ENCODE data around the gene GATA5.

GATA5 gene

DNA sequence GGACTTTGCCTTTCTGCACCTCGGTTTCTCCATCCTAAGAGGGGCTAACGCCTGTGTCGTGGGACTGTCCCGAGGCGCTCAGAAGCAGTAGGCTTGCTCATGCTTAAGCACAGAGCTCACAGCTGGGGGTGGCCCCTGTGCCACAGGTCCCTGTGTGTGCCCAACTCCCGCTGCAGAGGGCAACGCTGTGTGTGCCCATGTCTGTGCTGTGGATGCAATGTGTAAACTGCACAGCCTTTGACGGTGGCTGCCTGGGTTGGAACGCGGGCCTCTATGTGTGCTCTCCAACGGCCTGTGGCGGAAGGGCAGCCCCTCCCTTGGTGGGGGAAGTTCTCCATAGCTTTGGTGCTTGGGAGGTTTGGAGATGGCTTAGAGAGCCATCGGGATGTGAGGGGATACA, 10.7 kb upstream of the GATA5 start:
- no peak for DNase-seq

DNA sequence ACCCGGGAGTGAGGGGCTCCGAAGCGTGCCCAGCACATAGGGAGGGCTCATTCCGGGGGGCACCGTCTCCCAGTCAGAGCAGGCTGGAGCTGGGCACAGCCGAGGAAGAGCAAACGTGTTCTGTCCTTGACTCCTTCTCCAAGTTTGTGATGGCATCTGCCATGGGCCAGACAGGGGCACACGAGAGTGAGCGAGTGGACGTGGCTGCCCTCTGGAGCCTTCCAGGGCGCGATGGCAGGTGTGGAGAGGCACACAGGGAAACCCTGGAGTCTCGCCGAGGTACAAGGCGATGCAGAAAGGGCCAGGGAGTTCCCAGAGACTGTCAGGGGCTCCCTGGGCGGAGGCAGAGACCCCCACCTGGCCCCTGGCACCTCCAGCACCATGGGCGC, 9.9 kb upstream of the GATA5 start:
- DNase-seq: no peak

DNA sequence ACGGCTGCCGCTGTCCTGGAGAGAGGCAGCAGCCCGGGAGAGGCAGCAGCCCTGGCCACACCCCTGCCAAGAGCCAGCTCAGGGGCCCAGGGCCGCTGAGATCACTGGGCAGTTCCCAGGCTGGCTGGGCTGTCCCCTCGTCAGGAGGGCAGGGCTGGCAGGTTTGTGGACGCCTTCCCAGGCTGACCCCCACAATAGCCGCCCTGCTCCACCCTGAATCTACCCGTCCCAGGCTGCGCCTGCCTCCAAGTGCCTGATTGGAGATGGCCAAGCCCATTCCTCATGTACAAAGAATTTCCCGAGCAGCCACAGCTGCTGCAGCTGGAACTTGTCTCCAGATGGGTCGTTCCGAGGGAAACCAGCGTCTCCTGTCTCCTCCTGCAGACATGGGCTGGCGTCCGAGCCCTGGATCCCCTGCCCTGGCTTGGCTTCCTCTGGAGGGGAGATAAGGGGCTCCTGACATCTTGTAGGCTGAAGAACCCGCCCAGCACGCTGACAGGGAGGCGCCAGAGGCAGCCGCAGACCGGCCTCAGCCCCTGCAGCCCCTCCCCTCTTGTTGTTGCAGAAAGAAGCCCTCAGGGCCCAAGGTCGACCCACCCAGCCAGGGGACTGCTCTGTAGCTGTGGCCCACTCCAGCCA, 9.4 kb upstream of the GATA5 start:
- DNase-seq: no peak

DNA sequence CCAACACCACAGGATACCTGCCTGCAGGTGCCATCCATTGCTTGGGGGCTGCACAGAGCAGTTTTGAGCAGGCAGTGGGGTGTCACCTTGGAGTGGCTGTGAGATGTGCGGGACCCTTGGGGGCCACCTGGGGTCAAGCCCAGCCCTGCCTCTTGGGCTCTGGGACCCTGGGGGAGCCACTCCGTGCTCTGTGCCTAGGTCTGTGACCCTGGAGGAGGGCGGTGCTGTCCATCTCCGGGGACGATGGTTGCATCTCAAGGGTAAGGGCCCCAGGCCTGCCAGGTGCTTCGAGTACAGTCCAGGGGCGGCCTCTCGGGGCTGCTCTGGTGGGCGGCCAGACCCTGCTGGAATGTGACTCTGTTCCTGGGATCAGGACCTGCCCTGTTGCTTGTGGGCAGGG, 8.7 kb upstream of the GATA5 start:
- no peak for DNase-seq

DNA sequence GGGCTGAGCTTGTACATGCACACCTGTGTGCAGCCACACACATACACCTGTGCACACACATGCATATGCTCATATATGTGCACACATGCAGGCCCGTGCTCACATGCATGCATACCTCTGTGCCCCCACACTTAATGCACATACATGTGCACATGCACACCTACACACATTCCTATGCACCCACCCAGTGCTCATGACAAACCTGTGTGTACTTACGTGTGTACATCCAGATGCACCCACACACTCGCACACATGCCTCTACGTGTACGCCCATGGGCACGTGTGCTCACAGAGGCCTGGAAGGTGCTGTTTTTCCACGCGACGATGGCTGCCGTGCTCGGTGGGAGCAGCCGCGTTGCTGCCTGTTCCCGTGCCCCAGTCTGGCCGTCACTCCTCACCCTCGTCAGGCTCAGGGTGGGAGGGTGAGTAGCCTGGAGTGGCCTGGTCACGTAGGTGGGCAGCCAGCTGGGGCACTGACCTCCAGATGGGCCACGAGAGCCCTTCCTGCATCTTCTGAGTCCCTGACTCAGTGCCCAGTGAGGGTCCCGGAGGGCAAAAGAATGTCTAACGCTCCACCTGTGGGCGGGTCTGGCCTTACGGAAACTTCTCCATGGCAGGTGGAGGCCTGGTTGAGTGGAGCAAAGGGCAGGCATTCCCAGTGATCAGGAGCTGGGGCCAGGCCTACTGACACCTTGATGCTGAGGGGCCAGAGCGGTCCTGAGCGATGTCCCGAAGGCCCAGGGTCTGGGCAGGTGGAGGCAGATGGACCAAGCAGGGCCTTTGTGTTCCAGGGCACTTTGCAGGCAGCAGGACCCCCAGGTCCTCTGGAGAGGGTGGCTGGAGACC, 8.0 kb upstream of the GATA5 start:
- DNase-seq: no peak

DNA sequence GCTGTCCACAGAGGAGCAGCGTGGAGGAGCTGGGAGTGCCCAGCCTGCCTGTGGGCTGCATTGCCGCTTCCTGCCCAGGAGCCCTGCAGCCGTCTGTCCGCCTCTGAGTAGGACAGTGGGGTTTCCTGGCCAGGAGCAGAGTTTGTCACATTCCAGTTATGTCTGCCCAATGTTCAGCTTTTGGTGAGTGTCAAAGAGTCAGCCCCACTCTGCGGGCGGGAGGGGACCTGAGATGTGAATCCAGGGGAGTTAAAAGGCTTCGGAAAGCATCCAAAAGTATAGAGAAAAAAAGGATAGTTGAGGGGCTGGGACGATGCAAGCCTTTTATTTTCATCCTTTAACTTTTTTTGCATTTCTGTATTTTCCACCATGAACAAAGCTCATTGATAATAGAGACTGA, 7.2 kb upstream of the GATA5 start:
- DNase-seq: no peak

DNA sequence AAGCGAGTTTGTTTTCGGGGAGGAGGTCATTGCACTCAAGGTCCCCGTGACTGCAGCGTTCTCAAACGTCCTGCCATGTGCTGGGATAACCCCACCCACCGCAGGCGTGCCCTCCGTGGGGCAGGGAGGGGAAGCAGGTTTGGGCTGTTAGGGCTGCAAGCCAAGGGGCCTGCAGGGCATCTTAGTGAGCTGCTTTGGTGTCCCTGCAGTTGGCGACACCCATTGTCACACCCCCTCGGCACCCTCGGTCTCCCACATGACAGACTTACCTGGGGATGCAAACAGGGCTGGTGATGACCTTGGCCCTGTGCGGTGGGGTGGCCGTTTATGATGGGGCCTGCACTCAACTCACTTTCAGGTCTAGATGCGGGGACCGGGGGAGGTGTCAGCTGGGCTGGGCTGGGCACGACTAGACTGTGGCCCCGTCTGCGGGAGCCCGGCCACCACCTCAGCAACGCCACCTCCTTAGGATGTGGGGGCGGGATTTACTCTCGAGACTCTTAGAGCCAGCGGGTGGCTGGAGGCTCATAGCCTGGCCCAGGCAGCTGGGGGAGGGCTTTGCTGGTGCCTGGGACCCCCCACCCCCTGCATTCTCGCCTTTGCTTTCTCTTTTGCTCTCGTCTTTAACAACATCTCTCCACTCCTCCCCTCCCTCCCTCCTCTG, 6.5 kb upstream of the GATA5 start:
- no peak for DNase-seq

DNA sequence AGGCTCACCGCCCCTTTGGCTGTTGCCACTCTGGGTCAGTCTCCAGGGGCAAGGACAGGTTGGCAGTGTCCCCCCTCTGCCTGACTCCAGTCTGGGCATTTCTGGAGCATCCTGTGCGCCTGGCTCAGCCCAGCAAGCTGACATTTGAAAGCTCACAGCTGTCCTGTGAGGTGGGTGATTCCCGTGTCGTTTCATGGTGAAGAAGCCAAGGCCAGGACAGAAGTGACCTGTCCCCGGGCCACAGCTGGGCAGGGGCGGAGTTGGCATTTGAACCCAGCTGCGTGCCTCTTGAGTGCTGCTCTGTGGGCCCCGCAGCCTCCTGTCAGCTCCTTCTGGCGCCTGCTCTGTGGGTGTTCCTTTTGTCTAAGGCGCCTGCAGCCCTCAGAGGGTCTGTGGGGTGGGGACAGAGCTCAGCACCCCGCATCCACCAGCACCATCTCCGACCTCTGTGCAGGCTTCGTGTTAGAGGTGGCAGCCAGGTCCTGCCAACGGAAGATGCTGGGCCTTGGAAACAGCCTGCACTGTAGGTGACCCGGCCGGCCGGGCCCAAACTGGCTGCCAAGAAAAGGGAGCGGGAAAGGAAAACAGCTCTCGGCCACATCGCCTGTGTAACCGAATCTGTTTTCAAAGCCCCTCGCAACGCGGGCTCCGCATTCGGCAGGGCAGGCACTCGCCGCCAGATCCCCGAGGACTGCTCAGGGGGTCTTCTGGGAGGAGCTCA, 5.8 kb upstream of the GATA5 start:
- no peak for DNase-seq

DNA sequence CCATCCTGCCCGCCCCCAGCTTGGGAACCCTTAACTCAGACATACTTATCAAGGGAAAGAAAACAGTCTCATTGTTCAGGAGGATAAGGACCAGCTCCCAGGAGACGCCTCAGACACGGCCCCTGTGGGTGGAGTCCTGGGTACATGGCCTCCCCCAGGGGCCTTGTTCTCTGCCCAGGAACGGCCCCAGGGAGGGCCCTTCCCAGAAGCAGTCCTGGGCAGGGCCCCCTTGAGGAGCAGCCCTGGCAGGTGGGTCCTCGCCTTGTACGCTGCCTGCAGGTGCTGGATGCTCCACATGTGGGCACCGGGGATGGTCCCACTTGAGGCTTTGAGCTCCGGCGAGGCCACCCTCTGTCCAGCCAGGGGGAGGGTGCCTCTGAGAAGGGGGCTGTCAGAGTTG, 4.5 kb upstream of the GATA5 start:
- DNase-seq: no peak

DNA sequence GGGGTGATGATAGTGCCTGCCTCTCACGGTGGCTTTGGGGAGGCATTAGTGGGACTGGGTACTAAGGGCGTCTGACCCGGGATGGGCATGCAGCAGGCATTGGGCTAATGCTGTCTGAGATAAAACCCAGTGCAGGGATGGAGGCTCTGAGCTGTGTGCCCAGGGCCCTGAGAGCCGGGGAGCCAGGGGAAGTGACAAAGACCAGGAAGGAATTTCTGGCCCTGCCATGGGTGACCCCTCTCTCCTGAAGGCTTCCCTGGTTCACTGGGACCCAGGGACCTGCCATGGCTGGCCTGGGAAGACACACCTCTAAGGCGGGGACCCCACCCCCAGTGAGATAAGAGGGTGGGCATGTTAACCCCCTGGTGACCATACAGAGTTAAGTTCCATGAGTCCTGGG, 3.9 kb upstream of the GATA5 start:
- DNase-seq: no peak

DNA sequence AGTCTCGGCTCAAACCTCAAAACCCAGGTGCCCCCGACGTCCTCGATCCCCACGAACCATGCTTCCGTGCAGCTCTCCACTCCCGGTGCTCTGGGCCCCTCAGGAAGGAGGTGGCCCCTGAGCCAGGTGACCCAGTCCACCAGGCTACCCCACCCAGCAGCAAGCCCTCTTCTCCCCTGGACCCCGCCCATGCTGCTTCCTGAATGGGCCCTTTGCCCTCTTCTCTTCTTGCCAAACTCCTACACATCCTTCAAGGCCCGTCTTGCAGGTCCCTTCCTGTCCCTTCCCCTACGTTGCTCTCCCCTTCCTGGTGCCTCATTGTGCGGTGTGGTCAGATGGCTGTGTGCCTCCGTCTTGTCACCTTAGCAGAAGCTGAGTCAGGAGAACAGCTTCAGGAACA, 3.4 kb upstream of the GATA5 start:
- DNase-seq: no peak

DNA sequence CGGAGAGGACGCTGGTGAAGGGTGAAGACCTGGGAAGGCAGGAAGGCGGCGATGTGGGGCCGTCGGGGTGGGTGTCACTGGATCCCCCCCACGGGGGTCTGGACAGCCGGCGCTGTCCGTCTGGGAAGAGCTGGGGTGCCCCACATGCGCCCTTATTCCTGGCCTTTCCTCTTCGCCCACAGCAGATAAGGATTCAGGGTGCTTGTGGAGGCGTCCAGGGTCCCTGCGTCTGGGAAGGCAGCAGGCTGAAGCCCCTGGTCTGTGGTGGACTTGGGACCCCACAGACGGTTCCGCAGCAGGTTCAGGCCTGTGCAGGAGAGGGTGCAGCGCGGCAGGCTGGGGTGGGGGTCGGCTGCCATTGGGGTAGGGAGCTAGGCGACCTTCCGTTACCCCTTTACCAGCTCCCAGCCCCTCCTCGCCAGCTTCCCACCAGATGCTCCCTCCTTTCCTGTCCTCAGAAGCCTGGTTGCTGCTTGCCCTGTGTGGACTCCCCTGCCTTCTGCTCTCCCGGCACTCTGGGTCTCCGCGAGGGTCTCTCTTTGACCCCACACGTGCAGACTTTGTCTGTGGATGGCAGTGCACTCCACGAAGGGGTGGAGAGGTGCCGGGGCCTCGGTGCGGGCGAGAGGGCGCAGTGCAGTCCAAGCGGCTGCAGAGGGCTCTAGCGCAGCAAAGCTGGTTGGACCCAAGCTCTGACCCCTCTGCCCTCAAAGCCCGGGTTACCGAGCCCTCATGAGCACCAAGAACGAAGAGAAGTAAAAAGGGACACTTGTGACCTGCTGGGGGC, 2.1 kb upstream of the GATA5 start:
- no peak for DNase-seq

DNA sequence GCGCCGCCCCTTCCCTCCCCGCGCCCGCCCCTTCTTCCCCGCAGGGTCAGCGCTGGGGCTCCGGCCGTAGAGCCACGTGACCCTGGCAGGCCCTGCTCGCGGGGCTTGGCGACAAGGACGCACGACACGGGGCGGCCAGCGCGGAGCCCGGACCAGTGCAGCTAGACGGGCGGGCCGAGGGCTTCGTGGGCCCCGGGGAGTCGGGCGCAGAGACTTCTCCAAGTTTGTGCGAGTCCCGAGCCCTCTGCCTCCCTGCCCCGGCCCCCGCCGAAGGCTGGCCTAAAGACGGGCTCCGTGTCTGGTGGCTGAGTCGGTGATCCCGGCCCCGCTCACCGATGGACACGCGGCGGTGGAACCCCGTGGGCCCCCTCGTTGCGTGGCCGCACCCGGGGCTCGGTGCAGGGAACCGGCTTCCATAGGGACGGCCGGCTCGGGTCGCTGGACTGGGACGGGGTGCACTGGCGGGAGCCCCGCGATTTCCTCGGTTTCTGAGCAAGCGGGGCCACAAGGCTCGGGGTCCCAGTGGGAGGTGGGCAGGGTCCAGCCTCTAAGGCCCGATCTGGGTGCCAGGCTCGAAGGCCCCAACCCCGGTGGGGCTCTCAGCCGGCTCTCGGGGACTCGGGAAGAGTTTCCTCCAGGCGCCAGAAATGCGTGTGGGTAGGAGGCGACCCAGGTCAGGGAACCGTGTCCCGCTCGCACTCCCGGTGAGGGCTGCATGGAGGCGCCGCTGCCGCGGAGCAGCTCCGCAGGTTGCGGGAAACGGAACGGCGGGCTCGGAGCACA, 452 bp upstream of the GATA5 start:
- DNase-seq: no peak

DNA sequence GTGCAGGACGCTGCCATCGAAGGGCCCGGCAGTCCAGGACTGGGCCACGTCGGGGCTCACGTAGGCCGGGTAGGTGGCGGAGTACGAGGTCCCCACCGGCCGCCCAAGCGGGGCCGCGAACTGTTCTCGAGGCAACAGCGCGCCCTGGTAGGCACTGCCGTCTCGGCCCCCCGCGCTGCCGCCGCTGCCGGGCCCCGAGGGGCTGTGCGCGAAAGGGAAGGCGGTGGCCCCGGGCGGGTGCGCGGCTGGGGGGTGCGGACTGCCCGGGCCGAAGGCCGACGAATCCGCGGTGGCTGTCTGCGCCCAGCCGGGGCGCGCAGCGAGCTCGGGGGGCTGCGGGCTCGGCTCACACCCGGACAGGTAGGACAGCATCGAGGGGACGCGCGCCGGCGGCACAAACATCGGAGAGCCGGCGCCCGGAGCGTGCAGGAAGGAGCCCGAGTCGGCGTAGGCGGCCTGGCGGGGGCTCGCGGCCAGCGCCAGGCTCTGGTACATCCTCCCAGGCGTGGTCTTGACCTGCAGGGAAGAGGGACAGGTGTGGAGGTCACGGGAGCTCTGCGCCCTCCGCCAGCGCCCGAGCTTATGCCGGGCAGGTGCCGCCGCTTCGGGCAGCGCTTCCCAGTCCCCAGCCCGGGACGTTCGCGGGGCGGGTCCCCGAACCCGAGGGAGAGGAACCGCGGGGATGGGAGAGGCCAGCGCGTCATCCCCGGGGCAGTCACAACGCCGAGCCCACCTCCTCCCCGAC, 596 bp downstream of the GATA5 start:
- DNase-seq: no peak

DNA sequence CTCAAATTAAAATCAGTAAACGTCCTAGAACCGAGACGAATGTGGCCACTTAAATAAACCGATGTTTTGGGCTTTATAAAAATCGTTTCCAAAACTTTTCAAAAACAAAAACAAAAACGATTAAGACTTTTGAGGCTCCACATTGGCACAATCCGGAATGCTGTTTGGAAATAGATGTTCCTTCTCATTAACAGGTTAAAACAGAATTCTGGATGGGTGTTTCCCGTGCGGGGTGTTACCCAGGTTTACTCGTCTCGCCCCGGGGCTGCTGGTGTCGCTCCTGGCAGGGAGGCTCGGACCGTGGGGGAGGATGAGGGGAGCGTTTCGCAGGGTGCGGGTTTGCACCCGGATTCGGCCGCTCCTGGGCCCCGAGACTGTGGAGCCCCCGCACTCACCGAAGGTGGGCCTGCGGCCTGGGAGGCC, 1.2 kb downstream of the GATA5 start:
- DNase-seq: no peak

DNA sequence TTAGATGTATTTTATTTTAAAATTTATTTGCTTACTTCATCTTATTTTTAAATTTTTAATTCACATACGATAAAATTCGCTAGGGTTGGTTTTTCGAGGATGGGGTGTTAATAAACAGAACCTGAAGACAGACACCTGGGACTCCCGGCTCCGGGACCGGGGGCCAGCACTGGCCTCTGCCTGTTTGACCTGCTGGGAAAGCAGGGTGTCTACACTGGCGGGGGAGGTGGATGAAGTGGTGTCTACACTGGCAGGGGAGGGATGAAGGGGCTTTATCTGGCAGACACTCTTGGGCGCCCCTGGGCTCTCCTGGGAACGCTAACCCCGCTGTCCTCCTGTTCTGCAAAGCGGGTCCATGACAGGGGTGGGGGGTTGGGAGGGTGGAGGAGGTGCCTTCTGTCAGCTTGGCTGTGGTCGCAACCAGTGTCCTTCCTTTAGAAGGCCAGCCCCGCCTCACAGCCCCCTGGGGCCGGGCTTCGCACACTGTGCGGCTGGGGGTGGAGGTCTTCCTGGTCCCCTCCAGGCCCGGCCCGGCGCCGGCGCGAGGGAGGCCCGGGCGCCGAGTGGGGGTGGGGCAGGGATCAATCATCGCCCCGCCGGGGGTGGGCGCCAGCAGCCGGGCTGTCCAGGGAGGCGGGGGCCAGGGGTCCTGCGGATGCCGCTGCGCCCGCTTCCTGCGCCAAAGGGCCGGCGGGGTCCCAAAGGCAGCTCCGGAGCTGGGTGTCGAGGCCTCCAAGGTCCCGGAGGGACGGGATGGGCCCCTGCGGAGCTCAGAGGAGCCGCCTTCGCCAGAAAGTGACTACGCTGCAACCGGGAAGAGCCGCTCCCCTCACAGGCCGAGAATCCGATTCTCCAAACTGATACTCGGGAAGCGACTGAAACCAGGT, 1.8 kb downstream of the GATA5 start:
- no peak for DNase-seq

DNA sequence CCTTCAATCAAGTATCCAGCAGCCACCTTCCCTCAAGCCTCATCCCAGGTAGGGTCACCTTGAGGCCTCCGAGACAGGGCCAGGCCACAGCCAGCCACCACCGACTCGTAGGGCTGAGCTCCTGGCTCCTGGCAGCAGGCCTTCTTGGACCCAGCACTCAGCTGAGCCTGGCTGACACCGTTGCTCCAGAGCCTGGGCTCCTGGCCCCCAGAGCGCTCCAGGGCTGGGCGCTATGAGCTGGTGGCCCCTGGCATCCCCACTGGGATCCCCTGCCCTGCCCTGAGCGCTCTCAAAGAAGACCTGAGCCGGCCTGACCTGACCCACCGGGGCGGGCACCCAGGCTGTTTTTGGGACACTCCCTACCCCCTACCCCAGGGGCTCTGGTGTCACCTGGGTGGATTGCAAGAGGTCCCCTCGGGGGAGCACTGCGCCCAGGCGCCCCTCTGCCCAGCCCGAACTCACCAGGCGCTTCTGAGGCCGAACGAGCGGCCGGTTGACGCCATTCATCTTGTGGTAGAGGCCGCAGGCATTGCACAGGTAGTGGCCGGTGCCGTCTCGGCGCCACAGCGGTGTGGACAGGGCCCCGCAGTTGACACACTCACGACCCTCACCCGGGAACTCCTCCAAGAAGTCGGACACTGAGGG, 2.7 kb downstream of the GATA5 start:
- DNase-seq: no peak

DNA sequence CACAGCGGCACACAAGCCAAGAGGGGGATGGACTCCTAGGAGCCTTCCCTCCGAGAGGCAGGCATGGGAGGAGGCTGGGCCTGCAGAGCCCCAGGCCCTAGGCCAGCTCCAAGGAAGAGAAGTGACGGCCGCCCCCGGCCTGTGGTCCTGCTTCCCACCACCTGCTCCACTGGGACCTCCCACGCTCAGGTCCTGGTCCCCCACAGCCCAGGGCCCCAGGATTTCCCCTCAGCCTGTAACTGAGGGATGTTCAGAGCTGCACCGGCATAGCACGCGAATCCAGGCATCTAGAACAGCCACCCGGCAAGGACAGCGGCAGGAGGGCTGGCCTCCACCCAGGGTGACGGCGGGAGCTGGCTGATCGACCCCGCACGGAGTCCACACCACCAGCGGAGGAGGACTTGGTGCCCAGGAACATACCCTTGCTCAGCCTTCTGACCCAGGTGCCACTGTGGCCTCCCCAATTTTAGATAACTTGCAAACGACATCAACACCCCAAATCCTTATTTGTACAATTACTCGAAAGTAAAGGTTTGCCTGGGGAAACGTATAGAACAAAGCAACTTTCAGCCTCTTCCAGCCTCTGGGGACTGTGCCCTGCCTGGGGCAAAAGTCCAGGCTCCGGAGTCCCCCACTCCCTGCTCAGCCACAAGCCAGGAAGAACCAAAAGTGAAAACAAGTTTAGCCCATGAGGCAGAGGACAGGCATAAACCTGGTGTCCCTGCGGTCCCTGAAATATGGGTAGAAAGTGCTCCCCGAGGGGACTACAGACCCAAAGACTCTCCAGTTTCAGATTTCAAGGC, 3.5 kb downstream of the GATA5 start:
- DNase-seq: no peak

DNA sequence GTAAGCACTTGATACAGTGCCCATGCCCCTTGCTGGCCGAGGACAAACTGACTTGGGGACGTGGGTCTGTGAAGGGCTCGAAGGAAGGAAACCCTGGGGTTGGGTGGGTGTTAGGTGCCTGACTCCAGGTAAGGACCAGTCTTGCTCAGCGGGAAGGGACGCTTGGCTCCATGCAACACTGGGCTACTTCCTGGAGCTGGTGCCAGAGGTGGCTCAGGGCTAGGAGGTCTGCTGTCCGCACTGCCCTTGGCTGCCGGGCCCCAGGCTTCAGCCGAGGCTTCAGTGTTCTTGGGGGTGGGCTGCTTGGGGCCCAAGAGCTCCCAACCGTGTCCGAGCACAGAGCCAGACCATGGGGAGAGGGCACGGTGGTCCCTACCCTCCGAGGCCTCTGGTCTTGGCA, 5.3 kb downstream of the GATA5 start:
- no peak for DNase-seq

All from CD4-positive, alpha-beta T cell treated with Interleukin-15 for 1 hour (primary cell).